RKO (cell line): ENCODE data around the gene STAB1.

Experiments
- DNase-seq: peaks from one replicate; pipeline ENCODE4 v3.0.0-alpha.2; 2016; ENCODE audit warnings: low spot score

The STAB1 gene

DNA sequence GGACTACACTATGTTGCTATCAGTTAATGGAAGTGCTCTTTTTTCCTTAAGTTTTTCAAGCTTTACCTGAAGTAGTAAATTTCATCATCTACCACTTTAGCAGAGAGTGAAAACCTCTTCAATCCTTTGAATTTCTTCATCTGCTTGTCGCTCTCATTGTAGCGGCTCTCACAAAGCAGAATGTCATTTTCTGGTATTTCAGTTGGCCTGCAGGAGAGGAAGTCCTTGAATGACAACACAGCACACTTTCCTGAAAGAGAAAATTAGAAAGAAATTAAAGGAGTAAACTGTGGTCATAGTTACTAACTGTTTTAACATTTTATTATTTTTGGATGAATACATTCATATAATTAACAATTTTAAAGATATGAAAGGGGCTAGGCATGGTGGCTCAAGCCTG is 68.8 kb downstream of the STAB1 start:
- no peak for DNase-seq

DNA sequence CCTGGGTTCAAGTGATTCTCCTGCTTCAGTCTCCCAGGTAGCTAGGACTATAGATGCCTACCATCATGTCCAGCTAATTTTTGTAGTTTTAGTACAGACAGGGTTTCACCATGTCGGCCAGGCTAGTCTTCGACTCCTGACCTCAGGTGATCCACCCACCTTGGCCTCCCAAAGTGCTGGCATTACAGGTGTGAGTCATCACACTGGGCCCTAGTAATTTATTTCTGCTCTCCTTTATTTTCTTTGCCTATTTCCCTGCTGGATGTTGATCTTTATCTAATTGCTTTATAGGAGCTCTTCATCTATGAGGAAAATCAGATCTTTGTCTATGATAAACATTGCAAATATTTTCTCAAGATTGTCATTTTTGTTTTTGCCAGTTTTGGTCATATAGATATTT is 72.9 kb downstream of the STAB1 start:
- no peak for DNase-seq

DNA sequence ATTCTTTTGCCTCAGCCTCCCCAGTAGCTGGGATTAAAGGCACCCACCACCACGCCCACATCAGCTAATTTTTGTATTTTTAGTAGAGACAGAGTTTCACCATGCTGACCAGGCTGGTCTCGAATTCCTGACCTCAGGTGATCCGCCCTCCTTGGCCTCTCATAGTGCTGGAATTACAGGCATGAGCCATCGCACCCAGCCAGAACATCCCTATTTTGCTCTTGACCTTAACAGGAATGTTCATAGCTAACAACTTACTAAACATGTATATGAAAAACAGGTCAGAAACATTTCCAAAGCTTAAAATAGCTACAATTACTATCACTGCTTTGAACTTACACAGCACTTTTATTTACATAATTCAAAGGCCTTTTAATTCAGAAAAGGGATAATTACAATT is 74.9 kb downstream of the STAB1 start:
- DNase-seq, result no peak

DNA sequence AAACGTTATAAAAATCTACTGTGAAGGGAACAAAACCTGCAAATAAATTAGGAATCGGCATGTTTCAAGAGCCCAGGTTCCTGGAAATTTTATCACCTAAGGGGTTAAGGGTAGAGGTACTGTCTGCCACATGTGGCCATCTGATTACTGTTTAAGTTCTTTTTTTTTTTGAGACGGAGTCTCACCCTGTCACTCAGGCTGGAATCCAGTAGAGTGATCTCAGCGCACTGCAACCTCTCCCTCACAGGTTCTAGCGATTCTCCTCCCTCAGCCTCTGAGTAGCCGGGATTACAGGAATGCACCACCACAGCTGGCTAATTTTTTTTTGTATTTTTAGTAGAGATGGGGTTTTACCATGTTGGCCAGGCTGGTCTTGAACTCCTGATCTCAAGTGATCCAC is 77.1 kb downstream of the STAB1 start:
- no peak for DNase-seq
